ENCODE results near the gene TSGA10IP.

The TSGA10IP gene

DNA sequence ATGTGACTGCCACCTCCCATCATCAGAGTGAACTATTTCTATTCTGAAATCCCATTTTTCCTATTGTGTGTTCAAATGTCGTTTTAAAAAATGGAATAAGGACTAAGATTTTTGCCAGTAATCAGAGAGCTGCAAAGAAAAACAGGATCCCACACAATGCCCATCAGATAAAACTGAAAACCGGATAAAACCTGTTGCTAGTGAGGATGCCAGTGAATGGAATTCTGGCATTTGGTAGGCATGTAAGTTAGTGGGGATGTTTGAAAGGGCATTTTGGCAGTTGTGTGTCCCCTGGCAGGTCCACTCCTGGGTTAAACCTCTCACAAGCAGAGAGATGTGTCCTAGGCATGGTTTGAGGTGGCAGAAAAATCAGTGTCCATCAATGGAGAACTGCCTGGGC is 19.9 kb upstream of the TSGA10IP start:
- Mint-ChIP-seq H3K4me3 (no peak overlapping the region), H3K36me3 (no peaks in the 10 kb centered on the region), H3K27ac (no peak overlapping the region), H3K27me3 (no peaks in the 10 kb centered on the region), H3K4me1 (ENCODE audit: low read depth) (peaks cover 39% of the 10 kb centered on the region), H3K9me3 (ENCODE audit: low read depth) (no peaks in the 10 kb centered on the region)

DNA sequence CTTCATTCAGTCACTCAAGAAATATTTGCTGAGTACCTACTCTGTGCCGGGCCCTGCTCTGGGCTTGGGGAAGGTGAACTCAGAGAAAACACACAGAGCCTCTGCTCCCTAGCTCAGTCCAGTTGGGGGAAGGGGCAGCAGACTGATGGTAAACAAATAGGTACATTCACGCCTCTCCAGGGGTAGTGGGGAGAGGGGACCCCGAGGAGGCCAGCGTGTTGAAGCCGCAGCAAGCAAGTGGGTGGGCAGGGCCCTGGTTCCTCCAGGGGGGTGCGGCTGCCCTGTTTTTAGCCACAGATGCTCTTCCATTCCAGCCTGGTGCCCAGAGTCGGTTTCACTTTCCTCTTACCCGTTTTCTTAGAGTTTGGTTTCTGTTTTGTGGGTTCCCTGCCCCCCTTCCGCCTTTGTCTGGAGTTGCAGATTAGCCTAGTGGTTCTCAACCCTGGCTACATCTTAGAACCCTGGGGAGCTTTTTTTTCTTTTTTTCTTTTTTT is 17.3 kb upstream of the TSGA10IP start:
- H3K36me3 Mint-ChIP-seq = no peaks in the 10 kb centered on the region
- peak overlapping the region; percentile 80 for H3K4me3 Mint-ChIP-seq
- no peaks in the 10 kb centered on the region for H3K9me3 Mint-ChIP-seq (ENCODE audit: low read depth)
- H3K4me1 Mint-ChIP-seq (ENCODE audit: low read depth) = peaks cover 43% of the 10 kb centered on the region
- peak overlapping the region; percentile 94 for H3K27ac Mint-ChIP-seq
- H3K27me3 Mint-ChIP-seq = no peaks in the 10 kb centered on the region

DNA sequence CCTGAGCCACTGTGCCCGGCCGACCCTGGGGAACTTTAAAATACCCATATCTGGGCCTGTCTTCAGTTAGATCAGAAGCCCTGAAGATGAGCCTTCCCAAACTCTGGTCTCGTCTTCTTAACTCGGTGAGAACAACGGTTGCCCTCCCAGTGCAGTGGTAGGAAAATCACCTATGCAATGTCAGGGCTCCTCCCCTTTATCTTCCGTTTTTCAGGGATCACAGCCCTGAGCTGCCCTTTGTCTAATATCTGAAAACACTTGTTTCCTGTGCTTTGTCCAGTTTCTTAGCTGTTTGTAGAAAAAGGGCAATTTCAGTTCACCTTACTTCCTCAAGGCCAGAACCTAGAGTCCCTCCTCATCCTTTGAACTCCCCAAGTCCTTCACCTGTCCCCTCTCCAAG is 16.6 kb upstream of the TSGA10IP start:
- H3K9me3 Mint-ChIP-seq (ENCODE audit: low read depth) = no peaks in the 10 kb centered on the region
- peaks cover 41% of the 10 kb centered on the region for H3K4me1 Mint-ChIP-seq (ENCODE audit: low read depth)
- H3K4me3 Mint-ChIP-seq = peak overlapping the region; percentile 80
- no peaks in the 10 kb centered on the region for H3K27me3 Mint-ChIP-seq
- no peaks in the 10 kb centered on the region for H3K36me3 Mint-ChIP-seq
- H3K27ac Mint-ChIP-seq = peak overlapping the region; percentile 94

DNA sequence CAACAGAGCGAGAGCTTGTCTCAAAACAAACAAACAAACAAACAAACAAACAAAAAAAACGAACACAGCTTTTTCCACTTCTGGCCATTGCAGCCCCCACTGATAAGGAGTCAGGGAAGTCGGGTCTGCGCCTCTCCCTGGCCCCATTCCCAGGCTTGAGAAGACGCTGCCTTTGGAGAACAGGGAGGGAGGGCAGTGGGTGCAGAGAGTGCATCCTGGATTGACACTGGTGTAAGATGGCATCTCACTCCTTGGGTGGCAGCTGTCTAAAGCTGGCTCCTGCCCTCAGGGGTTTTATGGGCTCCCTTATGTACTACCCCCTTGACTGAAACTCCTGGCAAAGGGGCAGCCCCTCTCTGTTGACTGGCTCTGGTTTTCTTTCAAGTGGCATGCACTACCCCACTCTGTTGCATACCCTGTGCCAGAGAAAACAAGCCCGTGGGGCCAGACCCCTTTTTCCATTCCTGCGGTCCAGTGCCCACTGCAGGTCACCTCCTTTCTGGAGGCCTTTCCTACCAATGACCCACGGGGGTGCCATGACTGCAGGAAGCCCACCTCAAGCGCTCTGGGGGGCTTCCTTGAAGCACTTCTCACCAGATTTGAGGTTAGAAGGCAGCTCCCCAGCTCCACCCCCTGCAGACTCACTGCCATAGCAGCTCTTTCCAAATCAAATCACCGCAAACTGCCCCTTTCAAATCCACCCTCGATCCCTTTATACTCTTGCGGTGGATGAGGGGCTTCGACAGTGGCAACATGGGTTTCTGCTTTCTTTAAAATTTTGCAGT is 13.3 kb upstream of the TSGA10IP start:
- Mint-ChIP-seq H3K4me1 (ENCODE audit: low read depth) (peaks cover 39% of the 10 kb centered on the region), H3K36me3 (no peaks in the 10 kb centered on the region), H3K27ac (peak overlapping the region; percentile 73), H3K9me3 (ENCODE audit: low read depth) (no peaks in the 10 kb centered on the region), H3K27me3 (no peaks in the 10 kb centered on the region), H3K4me3 (no peak overlapping the region)

DNA sequence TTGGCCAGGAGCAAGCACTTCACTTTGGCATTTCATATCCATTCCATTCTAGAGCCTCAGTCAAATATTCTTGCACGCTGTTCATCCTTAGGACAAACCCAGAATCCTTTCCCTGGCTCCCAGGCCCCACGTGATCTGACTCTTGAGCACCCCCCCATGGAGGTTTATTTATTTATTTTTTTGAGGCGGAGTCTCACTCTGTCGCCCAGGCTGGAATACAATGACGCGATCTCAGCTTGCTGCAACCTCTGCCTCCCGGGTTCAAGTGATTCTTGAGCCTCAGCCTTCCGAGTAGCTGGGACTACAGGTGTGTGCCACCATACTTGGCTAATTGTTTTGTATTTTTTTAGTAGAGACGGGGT is 12.7 kb upstream of the TSGA10IP start:
- no peak overlapping the region for H3K27ac Mint-ChIP-seq
- H3K36me3 Mint-ChIP-seq = no peaks in the 10 kb centered on the region
- no peaks in the 10 kb centered on the region for H3K27me3 Mint-ChIP-seq
- no peaks in the 10 kb centered on the region for H3K9me3 Mint-ChIP-seq (ENCODE audit: low read depth)
- peaks cover 33% of the 10 kb centered on the region for H3K4me1 Mint-ChIP-seq (ENCODE audit: low read depth)
- H3K4me3 Mint-ChIP-seq = no peak overlapping the region

DNA sequence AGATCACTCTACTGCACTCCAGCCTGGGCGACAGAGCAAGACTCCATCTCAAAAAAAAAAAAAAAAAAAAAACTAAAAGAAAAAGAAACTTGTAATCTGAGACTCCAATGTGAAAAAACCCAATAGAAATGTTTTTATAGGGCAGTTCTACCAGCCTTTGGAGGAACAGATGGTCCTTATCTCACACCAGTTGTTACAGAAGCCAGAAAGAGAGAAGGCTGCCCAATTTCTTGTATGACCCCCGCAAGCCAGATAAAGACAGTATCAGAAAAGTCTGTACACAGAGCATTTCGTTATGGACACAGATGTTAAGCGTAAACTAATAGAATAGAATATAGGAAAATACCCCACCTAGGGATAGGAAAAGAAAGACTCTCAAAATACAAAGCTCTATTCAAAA is 11.3 kb upstream of the TSGA10IP start:
- H3K27ac Mint-ChIP-seq = no peak overlapping the region
- H3K36me3 Mint-ChIP-seq = no peaks in the 10 kb centered on the region
- no peak overlapping the region for H3K4me3 Mint-ChIP-seq
- H3K27me3 Mint-ChIP-seq = no peaks in the 10 kb centered on the region
- peaks cover 19% of the 10 kb centered on the region for H3K4me1 Mint-ChIP-seq (ENCODE audit: low read depth)
- H3K9me3 Mint-ChIP-seq (ENCODE audit: low read depth) = no peaks in the 10 kb centered on the region

DNA sequence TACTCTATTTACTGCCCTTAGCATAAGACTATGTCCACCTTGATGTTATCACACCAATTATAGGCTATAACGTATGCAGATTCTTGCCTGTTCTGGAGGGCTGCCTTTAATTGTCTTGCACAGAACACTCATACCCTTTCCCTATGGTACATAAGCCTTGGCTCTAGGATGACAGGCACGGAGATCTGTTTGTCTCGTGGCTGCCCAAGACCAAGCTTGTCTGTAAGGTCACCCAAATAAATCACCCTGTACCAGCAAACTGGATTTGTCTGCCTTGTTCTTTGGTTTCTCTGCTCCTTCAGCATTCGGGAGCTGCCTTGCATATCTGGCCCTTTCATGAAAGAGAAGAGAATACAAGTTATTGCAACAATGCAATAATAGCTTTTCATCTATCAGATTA is 7.5 kb upstream of the TSGA10IP start:
- no peaks in the 10 kb centered on the region for H3K9me3 Mint-ChIP-seq (ENCODE audit: low read depth)
- no peak overlapping the region for H3K27ac Mint-ChIP-seq
- H3K4me3 Mint-ChIP-seq = no peak overlapping the region
- H3K36me3 Mint-ChIP-seq = no peaks in the 10 kb centered on the region
- H3K27me3 Mint-ChIP-seq = peaks cover 2% of the 10 kb centered on the region
- no peaks in the 10 kb centered on the region for H3K4me1 Mint-ChIP-seq (ENCODE audit: low read depth)

DNA sequence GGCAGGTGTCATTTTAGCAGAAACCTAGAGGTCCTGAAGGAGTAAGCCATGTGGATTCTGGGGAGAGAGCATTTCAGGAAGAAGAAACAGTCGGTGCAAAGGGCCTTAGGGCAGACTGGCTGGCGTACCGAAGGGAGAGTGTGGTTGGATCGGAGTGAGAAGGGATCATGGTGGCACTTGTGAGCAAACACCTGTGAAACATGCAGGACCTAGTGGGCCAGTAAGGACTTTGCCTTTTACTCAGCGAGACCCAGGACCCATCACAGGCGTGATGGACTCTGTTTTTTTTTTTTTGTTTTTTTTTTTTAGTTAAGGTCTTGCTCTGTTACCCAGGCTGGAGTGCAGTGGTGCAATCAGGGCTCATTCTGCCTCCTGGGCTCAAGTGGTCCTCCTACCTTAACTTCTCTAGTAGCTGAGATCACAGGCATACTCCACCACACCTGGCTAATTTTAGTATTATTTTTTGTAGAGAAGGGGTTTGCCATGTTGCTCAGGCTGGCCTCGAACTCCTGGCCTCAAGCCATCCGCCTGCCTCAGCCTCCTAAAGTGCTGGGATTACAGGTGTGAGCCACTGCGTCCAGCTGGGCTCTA is 3.5 kb upstream of the TSGA10IP start:
- no peak overlapping the region for H3K4me3 Mint-ChIP-seq

DNA sequence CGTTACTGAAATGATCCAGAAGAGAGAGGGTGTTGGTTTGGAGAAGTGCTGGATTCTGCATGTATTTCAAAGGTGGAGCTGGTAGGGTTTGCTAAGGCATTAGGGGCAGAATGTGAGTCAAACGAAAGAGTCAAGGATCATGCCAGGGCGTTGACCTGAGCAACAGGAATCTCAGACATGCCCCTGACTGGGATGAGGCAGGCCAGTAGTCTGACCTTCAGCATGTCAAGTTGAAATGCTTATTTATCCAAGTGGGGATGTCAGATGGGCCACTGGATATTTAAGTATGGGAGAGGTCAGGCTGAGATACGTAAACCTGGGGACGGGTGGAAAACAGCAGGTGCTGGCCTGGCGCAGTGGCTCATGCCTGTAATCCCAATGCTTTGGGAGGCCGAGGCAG is 2.7 kb upstream of the TSGA10IP start:
- Mint-ChIP-seq H3K9me3 (ENCODE audit: low read depth) (no peaks in the 10 kb centered on the region), H3K36me3 (no peaks in the 10 kb centered on the region), H3K4me1 (ENCODE audit: low read depth) (no peaks in the 10 kb centered on the region), H3K27ac (no peak overlapping the region), H3K4me3 (no peak overlapping the region), H3K27me3 (peaks cover 2% of the 10 kb centered on the region)

More for the DNA sequence above, 3.5 kb upstream of the TSGA10IP start:
- no peaks in the 10 kb centered on the region for H3K36me3 Mint-ChIP-seq
- H3K4me1 Mint-ChIP-seq (ENCODE audit: low read depth) = no peaks in the 10 kb centered on the region
- no peak overlapping the region for H3K27ac Mint-ChIP-seq
- H3K27me3 Mint-ChIP-seq = peaks cover 2% of the 10 kb centered on the region
- no peaks in the 10 kb centered on the region for H3K9me3 Mint-ChIP-seq (ENCODE audit: low read depth)

DNA sequence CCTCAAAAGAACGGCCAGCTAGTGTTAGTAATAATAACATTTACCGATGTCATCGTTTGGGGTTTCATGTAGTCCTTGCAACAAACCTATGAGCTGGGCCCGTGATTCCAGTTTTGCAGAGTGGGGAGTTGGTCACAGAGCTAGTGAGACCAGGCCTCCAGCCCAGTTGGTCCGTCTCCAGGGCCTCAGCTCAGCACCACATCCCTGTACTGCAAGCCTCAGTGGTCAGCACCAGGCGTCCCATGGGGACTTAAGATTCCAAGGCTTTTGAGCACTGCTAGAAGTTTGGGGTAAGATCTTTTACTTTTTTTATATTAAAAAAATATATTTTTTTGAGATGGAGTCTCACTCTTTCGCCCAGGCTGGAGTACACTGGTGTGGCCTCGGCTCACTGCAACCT is 1.1 kb upstream of the TSGA10IP start:
- Mint-ChIP-seq H3K4me1 (ENCODE audit: low read depth) (no peaks in the 10 kb centered on the region), H3K27me3 (peaks cover 2% of the 10 kb centered on the region), H3K4me3 (no peak overlapping the region), H3K27ac (no peak overlapping the region), H3K36me3 (no peaks in the 10 kb centered on the region), H3K9me3 (ENCODE audit: low read depth) (no peaks in the 10 kb centered on the region)

DNA sequence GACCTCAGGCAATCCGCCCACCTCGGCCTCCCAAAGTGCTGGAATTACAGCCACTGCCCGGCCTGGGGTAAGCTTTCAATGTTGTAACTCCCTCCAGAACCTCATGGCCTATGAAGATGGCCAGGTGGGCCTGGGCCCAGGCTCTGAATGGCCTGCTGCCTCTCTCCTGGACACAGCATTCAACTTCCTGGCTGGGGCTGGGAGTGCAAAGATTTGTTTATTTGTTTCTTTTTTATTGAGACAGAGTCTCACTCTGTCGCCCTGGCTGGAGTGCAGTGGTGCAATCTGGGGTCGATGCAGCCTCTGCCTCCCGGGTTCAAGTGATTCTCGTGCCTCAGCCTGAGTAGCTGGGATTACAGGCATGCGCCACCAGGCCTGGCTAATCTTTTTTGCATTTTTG is 513 bp upstream of the TSGA10IP start:
- peaks cover 2% of the 10 kb centered on the region for H3K27me3 Mint-ChIP-seq
- no peaks in the 10 kb centered on the region for H3K36me3 Mint-ChIP-seq
- no peak overlapping the region for H3K27ac Mint-ChIP-seq
- H3K4me3 Mint-ChIP-seq = no peak overlapping the region
- no peaks in the 10 kb centered on the region for H3K9me3 Mint-ChIP-seq (ENCODE audit: low read depth)
- no peaks in the 10 kb centered on the region for H3K4me1 Mint-ChIP-seq (ENCODE audit: low read depth)

DNA sequence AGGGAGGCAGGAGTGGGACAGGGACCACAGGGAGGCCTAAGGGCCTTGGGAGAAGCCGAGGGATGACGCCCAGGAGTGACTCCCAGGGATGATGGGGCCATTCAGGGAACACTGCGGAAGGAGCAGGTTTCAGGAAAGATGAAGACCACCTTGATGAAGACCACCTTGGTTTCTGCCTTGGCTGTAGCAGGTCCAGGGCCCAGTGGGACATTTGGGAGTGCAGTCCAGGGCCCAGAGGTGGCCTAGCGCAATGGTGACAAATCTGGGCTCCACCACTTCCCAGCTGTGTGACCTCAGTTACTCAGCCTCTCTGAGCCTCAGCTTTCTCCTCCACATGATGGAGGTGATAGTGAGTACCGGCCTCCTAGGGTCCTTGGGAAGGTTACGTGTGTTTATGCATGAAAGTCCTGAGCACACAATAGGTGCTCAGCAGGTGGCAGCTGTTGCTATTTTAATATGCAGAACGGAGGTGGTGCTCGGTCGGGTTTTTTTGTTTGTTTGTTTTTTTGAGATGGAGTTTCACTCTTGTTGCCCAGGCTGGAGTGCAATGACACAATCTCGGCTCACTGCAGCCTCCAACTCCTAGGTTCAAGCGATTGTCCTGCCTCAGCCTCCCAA is 770 bp downstream of the TSGA10IP start:
- H3K4me1 Mint-ChIP-seq (ENCODE audit: low read depth) = no peaks in the 10 kb centered on the region
- no peaks in the 10 kb centered on the region for H3K27me3 Mint-ChIP-seq
- H3K27ac Mint-ChIP-seq = no peak overlapping the region
- H3K4me3 Mint-ChIP-seq = no peak overlapping the region
- H3K36me3 Mint-ChIP-seq = no peaks in the 10 kb centered on the region
- no peaks in the 10 kb centered on the region for H3K9me3 Mint-ChIP-seq (ENCODE audit: low read depth)

DNA sequence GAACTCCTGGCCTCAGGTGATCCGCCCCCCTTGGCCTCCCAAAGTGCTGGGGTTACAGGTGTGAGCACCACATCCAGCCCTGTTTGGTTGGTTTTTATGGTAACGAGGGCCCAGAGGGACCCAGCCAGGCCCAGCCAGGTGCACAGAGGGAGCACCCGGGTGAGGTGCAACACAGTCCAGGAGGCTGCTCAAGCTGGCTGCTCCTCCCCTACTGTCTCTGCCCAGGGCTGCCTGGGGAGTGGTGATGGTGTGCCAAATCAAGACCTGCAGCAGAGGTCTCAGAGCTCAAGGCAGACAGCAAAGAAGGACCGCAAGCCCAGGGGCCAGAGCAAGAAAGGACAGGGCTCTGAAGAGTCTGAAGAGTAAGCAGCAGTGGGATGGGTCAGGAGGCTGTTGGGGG is 1.4 kb downstream of the TSGA10IP start:
- H3K36me3 Mint-ChIP-seq = no peaks in the 10 kb centered on the region
- no peaks in the 10 kb centered on the region for H3K9me3 Mint-ChIP-seq (ENCODE audit: low read depth)
- H3K4me1 Mint-ChIP-seq (ENCODE audit: low read depth) = no peaks in the 10 kb centered on the region
- no peak overlapping the region for H3K4me3 Mint-ChIP-seq
- H3K27ac Mint-ChIP-seq = no peak overlapping the region
- H3K27me3 Mint-ChIP-seq = no peaks in the 10 kb centered on the region

DNA sequence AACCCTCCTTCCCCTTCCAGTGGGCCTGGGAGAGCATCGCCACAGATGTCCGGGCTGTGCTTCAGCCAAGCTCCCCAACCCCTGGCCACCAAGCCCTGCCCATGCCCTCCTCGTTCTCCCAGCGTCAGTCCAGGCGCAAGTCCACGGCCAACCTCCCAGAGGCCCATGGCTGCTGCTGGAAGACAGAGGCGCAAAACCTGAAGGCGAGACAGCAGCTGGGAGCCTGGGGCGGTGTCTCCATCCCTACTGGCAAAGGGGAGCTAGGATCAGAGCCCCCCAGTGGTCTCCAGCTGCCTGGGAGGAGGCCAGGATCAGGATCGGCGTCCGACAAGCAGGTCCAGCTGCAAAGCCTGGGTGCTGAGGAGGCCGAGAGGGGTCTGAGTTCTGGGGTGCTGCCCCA is 1.9 kb downstream of the TSGA10IP start:
- no peaks in the 10 kb centered on the region for H3K4me1 Mint-ChIP-seq (ENCODE audit: low read depth)
- no peak overlapping the region for H3K4me3 Mint-ChIP-seq
- no peaks in the 10 kb centered on the region for H3K36me3 Mint-ChIP-seq
- no peak overlapping the region for H3K27ac Mint-ChIP-seq
- no peaks in the 10 kb centered on the region for H3K9me3 Mint-ChIP-seq (ENCODE audit: low read depth)
- H3K27me3 Mint-ChIP-seq = no peaks in the 10 kb centered on the region

DNA sequence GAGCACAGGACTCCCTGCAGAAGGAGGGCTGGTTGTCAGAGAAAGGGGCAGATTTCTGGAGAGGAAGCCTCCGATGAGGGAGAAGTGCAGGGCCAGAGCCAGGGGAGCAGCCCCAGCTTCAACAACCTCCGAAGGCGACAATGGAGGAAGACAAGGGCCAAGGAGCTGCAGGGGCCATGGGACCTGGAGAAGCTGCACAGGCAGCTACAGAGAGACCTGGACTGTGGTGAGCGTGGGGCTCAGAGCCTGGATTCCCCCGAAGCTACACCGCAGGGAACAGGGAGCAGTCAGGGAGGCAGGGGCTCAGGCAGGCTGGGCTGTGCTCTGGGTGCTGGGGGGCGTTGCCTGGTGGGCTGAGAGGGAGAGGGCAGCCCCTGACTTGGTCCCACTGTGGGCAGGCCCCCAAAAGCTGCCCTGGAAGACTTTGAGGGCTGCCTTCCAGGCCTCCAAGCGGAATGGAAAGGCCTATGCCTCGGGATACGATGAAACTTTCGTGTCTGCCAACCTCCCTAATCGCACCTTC is 2.4 kb downstream of the TSGA10IP start:
- Mint-ChIP-seq H3K4me3 (no peak overlapping the region), H3K27ac (no peak overlapping the region)

More for the DNA sequence above, 2.4 kb downstream of the TSGA10IP start:
- Mint-ChIP-seq H3K4me1 (ENCODE audit: low read depth) (no peaks in the 10 kb centered on the region), H3K9me3 (ENCODE audit: low read depth) (no peaks in the 10 kb centered on the region), H3K27me3 (no peaks in the 10 kb centered on the region), H3K36me3 (no peaks in the 10 kb centered on the region)

Data from activated naive CD8-positive, alpha-beta T cell (primary cell).